HT1080 (cell line): Measurements from ENCODE around the gene POM121L2. TPM values are rescaled to one million over a fixed set of nuclear protein-coding genes. Genes with fewer than 3 reads are reported as not detected.
A peak's percentile ranks its signal among the peaks of the same experiment; 100 is the strongest.

Source experiments
- DNase-seq: peaks from one replicate; pipeline ENCODE4 v3.0.0-alpha.2; 2015; ENCODE audit warnings: low read depth
- polyA plus RNA-seq, 2 experiments: library from polyadenylated mRNA; depleted of rRNA; stranded (reverse); fragments of >200 nt; gene quantifications; 2 replicates each; pipeline ENCODE4 v1.2.3, GENCODE V29; 2015
- total RNA-seq: library from RNA; depleted of rRNA; stranded (reverse); fragments of >200 nt; shearing (Covaris generic); gene quantifications from 2 replicates; pipeline ENCODE4 v1.2.3, GENCODE V29; 2014; rRNA removed

The POM121L2 gene
- total RNA-seq = not detected in 2 replicates
- polyA plus RNA-seq (2015; cell fraction: cytosol; rRNA removed) = not detected in 2 replicates
- polyA plus RNA-seq (2015; cell fraction: nucleus; rRNA removed) = not detected in 2 replicates

- peak; percentile 54 for DNase-seq
These were observed at the start of gene POM121L2 for GRCh38 chr6:27312146-27312949. Gene POM121L2, minus strand, starts transcription at chr6:27312273. Its CDS starts 103 bp downstream, at chr6:27312170.

- DNase-seq = no peak
These were observed 47.2 kb upstream of the POM121L2 start for GRCh38 chr6:27359231-27359630.

GRCh38 chr6:27358786-27359185 lies 46.7 kb upstream of the POM121L2 start:
- DNase-seq = no peak

GRCh38 chr6:27352850-27353249 lies 40.8 kb upstream of the POM121L2 start:
- no peak for DNase-seq

- DNase-seq = no peak
These were observed 22.1 kb upstream of the POM121L2 start for GRCh38 chr6:27334141-27334540.

GRCh38 chr6:27333642-27334040 lies 21.6 kb upstream of the POM121L2 start:
- DNase-seq = no peak

GRCh38 chr6:27332692-27333641 lies 20.9 kb upstream of the POM121L2 start:
- peak; percentile 89 for DNase-seq

- DNase-seq = no peak
These were observed 15.1 kb upstream of the POM121L2 start for GRCh38 chr6:27327023-27327738.

GRCh38 chr6:27321901-27322300 lies 9.8 kb upstream of the POM121L2 start:
- DNase-seq = no peak

GRCh38 chr6:27321370-27321769 lies 9.3 kb upstream of the POM121L2 start:
- DNase-seq = no peak

- DNase-seq = no peak
These were observed 6.9 kb upstream of the POM121L2 start for GRCh38 chr6:27318973-27319372.

- DNase-seq = no peak
These were observed 2.0 kb upstream of the POM121L2 start for GRCh38 chr6:27314046-27314445.

- no peak for DNase-seq
These were observed 838 bp upstream of the POM121L2 start for GRCh38 chr6:27312950-27313271.

GRCh38 chr6:27311806-27312145 lies 297 bp downstream of the POM121L2 start:
- DNase-seq = no peak

GRCh38 chr6:27303613-27304272 lies 8.3 kb downstream of the POM121L2 start:
- DNase-seq = peak; percentile 53

- peak; percentile 76 for DNase-seq
These were observed 14.0 kb downstream of the POM121L2 start for GRCh38 chr6:27297857-27298730.

GRCh38 chr6:27297484-27297856 lies 14.6 kb downstream of the POM121L2 start:
- DNase-seq = no peak

GRCh38 chr6:27296106-27296783 lies 15.8 kb downstream of the POM121L2 start:
- DNase-seq = peak; percentile 61

GRCh38 chr6:27295301-27296079 lies 16.6 kb downstream of the POM121L2 start:
- DNase-seq = peak; percentile 85
